Ecto neural progenitor cell (in vitro differentiated cells): ENCODE results near the gene KIAA1958.
"Not testable (repeated sequence)": the region's sequence is repeated elsewhere in the genome, so short reads cannot be mapped to it uniquely, and the experiment has no call there.

Experiments used
- DNase-seq: peaks from one replicate; pipeline ENCODE4 v3.0.0-alpha.2; 2018; ENCODE audit warnings: low spot score

KIAA1958 gene

GRCh38 chr9:112663681-112664080, 177.1 kb downstream of the KIAA1958 start:
- no peak for DNase-seq

GRCh38 chr9:112664531-112664930, 177.9 kb downstream of the KIAA1958 start:
- DNase-seq = no peak

GRCh38 chr9:112665347-112665746, 178.7 kb downstream of the KIAA1958 start:
- DNase-seq = no peak

- DNase-seq = no peak
Measured at GRCh38 chr9:112669326-112669725, 182.7 kb downstream of the KIAA1958 start.

GRCh38 chr9:112670991-112671625, 184.5 kb downstream of the KIAA1958 start:
- DNase-seq = no peak

- not testable (repeated sequence) for DNase-seq
Measured at GRCh38 chr9:112673221-112673620, 186.6 kb downstream of the KIAA1958 start.

GRCh38 chr9:112677040-112677439, 190.4 kb downstream of the KIAA1958 start:
- no peak for DNase-seq

GRCh38 chr9:112680731-112681402, 194.2 kb downstream of the KIAA1958 start:
- no peak for DNase-seq

GRCh38 chr9:112689161-112689740, 202.6 kb downstream of the KIAA1958 start:
- DNase-seq = no peak

- DNase-seq = no peak
Measured at GRCh38 chr9:112694706-112695555, 208.3 kb downstream of the KIAA1958 start.

GRCh38 chr9:112696461-112696860, 209.8 kb downstream of the KIAA1958 start:
- no peak for DNase-seq

- no peak for DNase-seq
Measured at GRCh38 chr9:112699230-112699629, 212.6 kb downstream of the KIAA1958 start.

GRCh38 chr9:112700085-112700484, 213.5 kb downstream of the KIAA1958 start:
- no peak for DNase-seq

- DNase-seq = no peak
Measured at GRCh38 chr9:112703304-112703703, 216.7 kb downstream of the KIAA1958 start.

GRCh38 chr9:112705768-112706427, 219.3 kb downstream of the KIAA1958 start:
- peak; percentile 48 for DNase-seq

- no peak for DNase-seq
Measured at GRCh38 chr9:112711050-112711689, 224.5 kb downstream of the KIAA1958 start.

- DNase-seq = no peak
Measured at GRCh38 chr9:112712678-112713077, 226.1 kb downstream of the KIAA1958 start.

GRCh38 chr9:112717661-112718331, 231.2 kb downstream of the KIAA1958 start, which contains the start of gene INIP:
Gene INIP (minus strand): TSS chr9:112718117. CDS start chr9:112716485, 1,632 bp downstream.
- peak; percentile 96 for DNase-seq
